ENCODE data around the gene BTBD9.

GRCh38 chr6:38270367-38270766 lies 369.4 kb downstream of the BTBD9 start:
- TF ChIP-seq POLR2AphosphoS5 (IDR thresholded peaks at IDR 0.05) (no peak), CTCF (IDR thresholded peaks at IDR 0.05) (no peak)
